Fibroblast of the conjunctiva (primary cell): ENCODE measurements around the gene OSBP2.
A peak's percentile ranks its signal among the peaks of the same experiment; 100 is the strongest.

ENCODE experiments used
- DNase-seq: peaks from one replicate; pipeline ENCODE4 v3.0.0-alpha.2; 2010; ENCODE audit warnings: low read depth

The OSBP2 gene, protein sequence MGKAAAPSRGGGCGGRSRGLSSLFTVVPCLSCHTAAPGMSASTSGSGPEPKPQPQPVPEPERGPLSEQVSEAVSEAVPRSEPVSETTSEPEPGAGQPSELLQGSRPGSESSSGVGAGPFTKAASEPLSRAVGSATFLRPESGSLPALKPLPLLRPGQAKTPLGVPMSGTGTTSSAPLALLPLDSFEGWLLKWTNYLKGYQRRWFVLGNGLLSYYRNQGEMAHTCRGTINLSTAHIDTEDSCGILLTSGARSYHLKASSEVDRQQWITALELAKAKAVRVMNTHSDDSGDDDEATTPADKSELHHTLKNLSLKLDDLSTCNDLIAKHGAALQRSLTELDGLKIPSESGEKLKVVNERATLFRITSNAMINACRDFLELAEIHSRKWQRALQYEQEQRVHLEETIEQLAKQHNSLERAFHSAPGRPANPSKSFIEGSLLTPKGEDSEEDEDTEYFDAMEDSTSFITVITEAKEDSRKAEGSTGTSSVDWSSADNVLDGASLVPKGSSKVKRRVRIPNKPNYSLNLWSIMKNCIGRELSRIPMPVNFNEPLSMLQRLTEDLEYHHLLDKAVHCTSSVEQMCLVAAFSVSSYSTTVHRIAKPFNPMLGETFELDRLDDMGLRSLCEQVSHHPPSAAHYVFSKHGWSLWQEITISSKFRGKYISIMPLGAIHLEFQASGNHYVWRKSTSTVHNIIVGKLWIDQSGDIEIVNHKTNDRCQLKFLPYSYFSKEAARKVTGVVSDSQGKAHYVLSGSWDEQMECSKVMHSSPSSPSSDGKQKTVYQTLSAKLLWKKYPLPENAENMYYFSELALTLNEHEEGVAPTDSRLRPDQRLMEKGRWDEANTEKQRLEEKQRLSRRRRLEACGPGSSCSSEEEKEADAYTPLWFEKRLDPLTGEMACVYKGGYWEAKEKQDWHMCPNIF

DNA sequence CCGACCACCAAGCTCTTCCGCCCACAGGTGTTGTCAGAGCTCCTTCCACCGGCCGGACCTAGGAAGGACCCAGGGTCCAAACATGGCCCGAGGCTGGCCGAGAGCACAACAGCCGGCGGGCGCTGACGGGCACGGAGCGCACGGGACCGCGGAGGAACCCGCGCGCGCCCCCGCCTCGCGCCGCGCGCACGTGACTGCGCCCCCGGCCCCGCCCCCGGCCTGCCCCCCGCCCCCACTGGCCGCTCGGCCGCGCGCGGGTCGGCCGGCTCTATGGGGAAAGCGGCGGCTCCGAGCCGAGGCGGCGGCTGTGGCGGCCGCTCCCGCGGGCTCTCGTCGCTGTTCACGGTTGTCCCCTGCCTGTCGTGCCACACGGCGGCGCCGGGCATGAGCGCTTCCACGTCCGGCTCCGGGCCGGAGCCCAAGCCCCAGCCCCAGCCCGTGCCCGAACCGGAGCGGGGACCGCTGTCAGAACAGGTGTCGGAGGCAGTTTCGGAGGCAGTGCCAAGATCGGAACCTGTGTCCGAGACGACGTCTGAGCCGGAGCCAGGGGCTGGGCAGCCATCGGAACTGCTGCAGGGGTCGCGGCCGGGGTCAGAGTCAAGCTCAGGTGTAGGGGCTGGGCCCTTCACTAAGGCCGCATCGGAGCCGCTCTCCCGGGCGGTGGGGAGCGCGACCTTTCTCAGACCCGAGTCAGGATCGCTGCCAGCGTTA lies at the start of gene OSBP2:
TSS of gene OSBP2 (plus strand) at position 235 of the 711 bp plus-strand sequence. CDS start at position 271, 36 bp downstream.
- DNase-seq: no peak

DNA sequence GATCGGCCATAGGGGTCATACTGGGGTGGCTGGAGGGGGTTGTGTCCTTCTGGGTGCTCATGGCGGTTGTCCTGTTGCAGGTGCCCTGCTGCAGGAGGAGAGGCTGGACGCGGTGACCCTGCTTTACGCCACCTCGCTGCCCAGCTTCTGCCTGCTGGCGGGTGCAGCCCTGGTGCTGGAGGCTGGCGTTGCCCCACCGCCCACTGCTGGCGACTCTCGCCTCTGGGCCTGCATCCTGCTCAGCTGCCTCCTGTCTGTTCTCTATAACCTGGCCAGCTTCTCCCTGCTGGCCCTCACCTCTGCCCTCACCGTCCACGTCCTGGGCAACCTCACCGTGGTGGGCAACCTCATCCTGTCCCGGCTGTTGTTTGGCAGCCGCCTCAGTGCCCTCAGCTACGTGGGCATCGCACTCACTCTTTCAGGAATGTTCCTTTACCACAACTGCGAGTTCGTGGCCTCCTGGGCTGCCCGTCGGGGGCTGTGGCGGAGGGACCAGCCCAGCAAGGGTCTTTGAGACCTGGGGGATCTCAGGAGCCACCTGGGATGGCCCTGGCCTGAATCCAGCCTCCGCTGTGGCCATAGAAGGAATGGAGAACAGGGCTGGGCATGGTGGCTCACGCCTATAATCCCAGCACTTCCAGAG lies 48.0 kb upstream of the OSBP2 start:
- no peak for DNase-seq

GRCh38 chr22:30647536-30647935 lies 47.1 kb upstream of the OSBP2 start:
- DNase-seq: no peak

DNA sequence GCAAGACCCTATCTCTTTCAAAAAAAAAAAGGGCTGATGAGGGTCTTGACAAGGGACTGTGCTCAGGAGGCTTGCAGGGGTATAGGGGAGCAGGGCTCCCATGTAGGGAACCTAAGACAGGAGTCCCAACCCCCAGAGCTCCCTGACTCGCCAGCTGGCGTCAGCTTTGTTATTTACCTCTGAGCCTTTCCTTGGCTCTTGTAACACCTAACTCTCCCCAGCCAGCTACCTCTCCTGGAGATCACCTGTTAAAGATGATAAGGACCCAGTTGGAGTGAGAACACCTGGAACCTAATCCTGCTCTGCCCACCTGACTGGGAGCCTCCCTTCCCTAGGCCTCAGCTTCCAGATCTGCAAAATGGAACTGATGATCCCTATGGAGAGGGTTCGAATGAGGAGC lies 45.8 kb upstream of the OSBP2 start:
- no peak for DNase-seq

GRCh38 chr22:30649430-30650007 lies 45.2 kb upstream of the OSBP2 start:
- DNase-seq: peak; percentile 70

- no peak for DNase-seq
Observed at GRCh38 chr22:30650508-30651116, 44.1 kb upstream of the OSBP2 start.

DNA sequence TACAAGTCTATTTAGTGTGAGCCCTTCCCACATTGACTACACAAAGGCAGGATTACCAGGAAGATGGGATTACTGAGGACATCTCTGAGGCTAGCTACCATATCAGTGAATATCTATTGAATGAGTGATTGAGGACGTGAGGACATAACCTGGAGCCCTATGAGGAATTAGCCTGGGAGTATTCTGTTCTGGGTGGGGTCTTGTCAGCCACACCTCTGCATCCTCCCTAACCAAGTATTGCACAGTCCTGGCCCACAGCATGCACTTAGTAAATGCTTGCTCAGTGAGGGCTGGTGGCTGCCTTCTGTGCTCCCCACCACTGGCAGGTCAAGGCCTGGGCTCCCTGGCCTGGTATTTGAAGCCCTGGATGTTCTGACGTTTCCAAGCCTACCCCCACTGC lies 41.8 kb upstream of the OSBP2 start:
- DNase-seq: no peak

DNA sequence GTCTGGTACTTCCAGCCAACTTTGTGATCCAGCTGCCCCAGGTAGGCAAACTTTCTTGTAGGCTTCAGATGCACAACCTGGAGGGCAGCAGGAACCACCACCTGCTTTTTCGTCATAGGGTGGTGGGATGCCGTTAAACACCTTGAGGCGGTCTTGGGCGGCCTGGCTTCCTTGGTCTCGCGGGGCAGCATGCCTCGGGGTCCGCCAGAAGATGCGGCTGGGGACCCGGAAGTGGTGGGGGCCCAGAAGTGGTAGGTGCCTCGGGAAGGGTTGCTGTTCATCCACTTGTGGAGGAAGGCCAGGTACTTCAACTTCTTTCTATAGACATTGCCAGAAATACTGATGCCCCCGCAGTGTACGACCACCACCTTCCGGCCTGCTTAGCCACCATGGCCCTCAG lies 40.3 kb upstream of the OSBP2 start:
- no peak for DNase-seq

DNA sequence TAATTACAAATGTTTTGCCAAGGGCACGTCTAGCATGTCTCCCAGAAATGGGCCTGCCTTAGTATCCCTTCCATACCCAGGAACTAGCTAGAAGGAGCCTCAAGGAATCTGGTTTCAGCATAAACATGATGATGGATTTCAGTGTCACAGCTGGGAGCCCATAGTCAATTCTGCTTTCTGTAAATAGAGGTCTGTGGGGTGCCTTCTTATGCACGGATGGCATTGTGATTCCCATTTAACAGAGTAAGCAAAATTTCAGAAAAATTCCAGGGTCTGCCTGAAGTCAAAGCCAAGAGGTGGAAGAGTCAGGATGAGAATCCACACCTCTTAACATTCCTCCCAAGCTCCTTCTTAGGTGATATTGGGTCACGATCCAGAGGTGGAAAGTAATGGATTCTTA lies 39.1 kb upstream of the OSBP2 start:
- no peak for DNase-seq

DNA sequence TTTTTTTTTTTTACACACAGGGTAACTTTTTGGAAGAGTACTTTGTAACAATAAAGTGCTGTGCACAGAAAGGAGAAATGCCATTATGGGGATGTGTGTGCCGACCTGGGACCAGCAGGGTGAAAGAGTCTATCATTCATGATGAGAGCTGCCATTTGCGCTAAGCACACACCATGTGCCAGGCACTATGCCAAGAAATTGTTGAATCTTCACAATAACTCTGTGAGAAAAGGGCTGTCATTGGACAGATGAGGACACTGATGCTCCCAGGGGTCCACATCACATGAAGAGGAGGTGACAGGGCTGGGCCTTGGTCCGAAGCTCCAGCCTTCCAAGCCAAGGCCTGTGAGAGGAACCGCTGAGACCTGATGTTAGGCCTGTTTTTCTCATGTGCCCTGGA lies 32.6 kb upstream of the OSBP2 start:
- no peak for DNase-seq

- DNase-seq: no peak
Observed at GRCh38 chr22:30664798-30665197, 29.9 kb upstream of the OSBP2 start.

DNA sequence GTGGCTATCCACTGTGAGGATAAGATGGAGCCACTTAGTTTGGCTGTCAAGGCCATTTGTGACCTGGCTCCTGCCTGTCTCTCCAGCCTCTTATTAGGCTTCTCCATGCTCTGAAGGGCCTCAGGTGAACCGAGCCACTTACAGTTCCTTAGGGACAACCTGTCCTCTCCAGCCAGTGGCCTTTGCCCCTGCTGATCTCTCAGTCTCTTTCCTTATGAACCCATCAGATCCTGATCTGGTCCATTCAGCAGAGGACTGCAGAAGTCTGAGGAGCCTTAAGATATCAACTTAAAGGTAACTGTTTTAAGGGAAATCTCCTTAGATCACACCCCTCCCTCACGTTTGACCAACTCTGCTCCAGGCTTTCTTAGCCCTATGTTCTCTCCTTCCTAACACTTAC lies 29.4 kb upstream of the OSBP2 start:
- DNase-seq: no peak

GRCh38 chr22:30665786-30666185 lies 28.9 kb upstream of the OSBP2 start:
- no peak for DNase-seq

- DNase-seq: no peak
Observed at GRCh38 chr22:30667107-30667493, 27.6 kb upstream of the OSBP2 start.

GRCh38 chr22:30667494-30668385 lies 26.9 kb upstream of the OSBP2 start, which contains the start of gene DUSP18:
TSS of gene DUSP18 (minus strand) at chr22:30667875. CDS start at chr22:30664003, 3,872 bp downstream.
- DNase-seq: peak; percentile 83

GRCh38 chr22:30668386-30668710 lies 26.3 kb upstream of the OSBP2 start:
- DNase-seq: no peak

GRCh38 chr22:30671071-30671470 lies 23.6 kb upstream of the OSBP2 start:
- no peak for DNase-seq

DNA sequence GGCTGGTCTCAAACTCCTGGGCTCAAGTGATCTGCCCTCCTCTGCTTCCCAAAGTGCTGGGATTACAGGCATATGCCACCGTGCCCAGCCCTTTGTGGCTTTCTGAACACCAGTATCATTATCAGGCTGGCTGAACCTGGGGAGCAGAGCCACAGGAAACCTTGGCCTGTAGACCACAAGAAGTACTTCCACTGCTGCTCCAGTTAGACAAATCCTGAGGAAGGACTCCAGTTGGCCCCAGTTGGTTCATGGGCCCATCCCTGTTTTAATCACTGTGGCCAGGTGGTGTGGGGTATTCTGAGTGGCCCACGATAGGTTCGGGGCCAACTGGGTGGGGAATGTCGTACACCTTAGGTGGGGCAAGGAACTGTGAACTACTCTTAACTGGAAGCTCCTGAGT lies 21.5 kb upstream of the OSBP2 start:
- DNase-seq: no peak

GRCh38 chr22:30674482-30674881 lies 20.2 kb upstream of the OSBP2 start:
- no peak for DNase-seq

- DNase-seq: no peak
Observed at GRCh38 chr22:30675436-30675835, 19.2 kb upstream of the OSBP2 start.
